ENCODE data around the gene PACRG. TPM values are rescaled to one million over a fixed set of nuclear protein-coding genes. Genes with fewer than 3 reads are reported as not detected.

Gene PACRG
- polyA plus RNA-seq, 3 donors, result not detected

DNA sequence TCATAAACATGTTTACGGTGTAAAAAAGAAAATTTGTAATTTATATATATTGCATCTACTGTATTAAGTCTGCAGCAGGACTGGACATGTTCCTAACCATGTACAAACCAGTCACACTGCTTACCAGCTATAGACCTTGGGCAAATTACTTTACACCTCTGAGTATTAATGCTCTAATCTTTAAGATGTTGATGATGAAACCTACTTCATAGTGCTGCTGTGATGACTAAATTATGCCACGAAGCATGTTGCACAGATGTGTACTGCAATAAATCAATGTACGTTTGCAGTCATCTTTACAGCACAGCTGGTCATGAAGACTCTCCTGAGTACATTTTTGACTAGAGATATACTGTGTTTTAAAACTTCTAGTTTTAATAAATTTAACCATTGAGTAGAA lies 42.8 kb upstream of the PACRG start:
- Histone ChIP-seq H3K36me3 (replicated peaks in 1 of 2; ENCODE audit: control insufficient read depth in 1 of 2, insufficient read depth in 2 of 2, low read length in 2 of 2) (no peaks in the 10 kb centered on the region), H3K9ac (ENCODE audit: insufficient read depth, low read length, poor library complexity, severe bottlenecking) (no peak overlapping the region), H3K27me3 (ENCODE audit: control insufficient read depth in 2 of 2, insufficient read depth in 2 of 2, low read length in 2 of 2) (no peaks in the 10 kb centered on the region), H4K20me1 (ENCODE audit: insufficient read depth, low read length) (no peaks in the 10 kb centered on the region), H3K79me2 (ENCODE audit: insufficient read depth, low read length) (no peaks in the 10 kb centered on the region), H3K4me2 (replicated peaks; ENCODE audit: extremely low read depth, low read length, poor library complexity, severe bottlenecking) (no peak overlapping the region), H3K9me3 (replicated peaks in 1 of 2; ENCODE audit: control insufficient read depth in 1 of 2, insufficient read depth in 1 of 2, low read length in 2 of 2) (no peaks in the 10 kb centered on the region), H3K4me3 (replicated peaks in 1 of 3; ENCODE audit: low read depth in 2 of 3, low read length in 3 of 3) (no peak overlapping the region), H3K27ac (ENCODE audit: low read depth in 1 of 2, low read length in 2 of 2) (no peak overlapping the region), H3K4me1 (ENCODE audit: control insufficient read depth in 1 of 2, insufficient read depth in 2 of 2, low read length in 2 of 2) (no peaks in the 10 kb centered on the region), H2AFZ (ENCODE audit: insufficient read depth, low read depth, low read length, poor library complexity, severe bottlenecking) (no peak overlapping the region)
- no peak for TF ChIP-seq CTCF (IDR thresholded peaks at IDR 0.05)
- peaks cover 0 to 2% (median 0%) of the 10 kb centered on the region in 3 donors for H3K27me3 Mint-ChIP-seq (ENCODE audit: low read depth in 3 of 3)
- no peak overlapping the region for H3K27ac Mint-ChIP-seq
- no peak for DNase-seq
- no peak overlapping the region for H3K4me3 Mint-ChIP-seq
- H3K4me1 Mint-ChIP-seq, result no peaks in the 10 kb centered on the region
- intact Hi-C loops (cut with micrococcal nuclease), result no loop called here
- no peaks in the 10 kb centered on the region for H3K9me3 Mint-ChIP-seq
- H3K36me3 Mint-ChIP-seq, result no peaks in the 10 kb centered on the region
- no CpG with 5 or more reads among the region's 3 CpGs for WGBS (ENCODE audit: insufficient coverage)

- Mint-ChIP-seq H3K27me3 (ENCODE audit: low read depth in 3 of 3) (peaks cover 0 to 2% (median 0%) of the 10 kb centered on the region in 3 donors), H3K27ac (no peak overlapping the region), H3K4me1 (no peaks in the 10 kb centered on the region), H3K4me3 (no peak overlapping the region), H3K36me3 (no peaks in the 10 kb centered on the region), H3K9me3 (no peaks in the 10 kb centered on the region)
- H3K27ac ChIP-seq (ENCODE audit: low read depth in 1 of 2, low read length in 2 of 2), result no peak overlapping the region
- H3K36me3 ChIP-seq (replicated peaks in 1 of 2; ENCODE audit: control insufficient read depth in 1 of 2, insufficient read depth in 2 of 2, low read length in 2 of 2), result no peaks in the 10 kb centered on the region
- intact Hi-C loops (cut with micrococcal nuclease), result no loop called here
- WGBS (ENCODE audit: insufficient coverage), result no CpG with 5 or more reads among the region's 5 CpGs
- H3K9me3 ChIP-seq (replicated peaks in 1 of 2; ENCODE audit: control insufficient read depth in 1 of 2, insufficient read depth in 1 of 2, low read length in 2 of 2), result no peaks in the 10 kb centered on the region
- no peaks in the 10 kb centered on the region for H3K79me2 ChIP-seq (ENCODE audit: insufficient read depth, low read length)
- H4K20me1 ChIP-seq (ENCODE audit: insufficient read depth, low read length), result no peaks in the 10 kb centered on the region
- no peaks in the 10 kb centered on the region for H3K4me1 ChIP-seq (ENCODE audit: control insufficient read depth in 1 of 2, insufficient read depth in 2 of 2, low read length in 2 of 2)
- H3K4me3 ChIP-seq (replicated peaks in 1 of 3; ENCODE audit: low read depth in 2 of 3, low read length in 3 of 3), result no peak overlapping the region
- H3K9ac ChIP-seq (ENCODE audit: insufficient read depth, low read length, poor library complexity, severe bottlenecking), result no peak overlapping the region
- DNase-seq, result no peak
- H3K27me3 ChIP-seq (ENCODE audit: control insufficient read depth in 2 of 2, insufficient read depth in 2 of 2, low read length in 2 of 2), result no peaks in the 10 kb centered on the region
- no peak for TF ChIP-seq CTCF (IDR thresholded peaks at IDR 0.05)
- H2AFZ ChIP-seq (ENCODE audit: insufficient read depth, low read depth, low read length, poor library complexity, severe bottlenecking), result no peak overlapping the region
- H3K4me2 ChIP-seq (replicated peaks; ENCODE audit: extremely low read depth, low read length, poor library complexity, severe bottlenecking), result no peak overlapping the region
Observed at GRCh38 chr6:162685586-162685985, 42.2 kb upstream of the PACRG start.
